ENCODE data around the gene MIS18A.
"Not testable (repeated sequence)": the region's sequence is repeated elsewhere in the genome, so short reads cannot be mapped to it uniquely, and the experiment has no call there.

MIS18A gene

DNA sequence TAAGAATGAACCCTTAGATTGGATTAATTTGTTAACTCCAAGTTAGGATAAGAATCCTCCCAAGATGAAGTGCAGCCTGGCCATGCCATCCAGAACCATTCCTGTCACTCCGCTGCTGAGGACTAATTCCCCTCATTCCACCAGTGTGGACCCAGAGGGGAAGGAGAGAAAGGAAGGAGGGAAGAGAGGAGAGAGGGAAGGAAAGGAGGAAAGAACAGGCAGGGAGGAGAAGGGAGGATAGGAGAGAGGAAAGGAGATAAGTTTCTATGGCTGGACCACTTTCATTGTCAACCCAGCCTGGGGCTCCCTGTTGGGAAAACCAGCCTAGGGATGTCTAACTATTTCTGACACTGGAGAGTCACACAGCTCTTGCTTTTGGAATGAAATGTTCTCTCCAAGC is 24.5 kb upstream of the MIS18A start:
- DNase-seq, result no peak

DNA sequence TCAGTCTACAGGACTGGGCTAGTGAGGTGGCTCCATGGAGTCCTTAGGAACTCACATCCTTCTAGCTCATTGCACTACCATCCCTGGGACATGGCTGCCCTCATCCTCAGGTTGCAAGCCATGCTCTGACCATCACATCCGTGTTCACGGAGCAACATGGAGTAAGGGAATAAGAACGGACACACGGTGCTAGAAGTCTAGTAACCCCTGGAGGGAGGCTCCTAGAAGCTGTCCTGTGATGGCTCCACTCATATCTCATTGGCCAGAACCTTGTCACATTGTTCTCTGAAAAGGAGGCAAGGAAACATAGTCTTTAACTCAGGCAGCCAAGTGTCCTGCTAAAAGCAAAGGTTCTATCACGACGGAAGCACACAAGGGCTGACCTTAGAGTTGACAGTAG is 23.7 kb upstream of the MIS18A start:
- DNase-seq, result no peak

DNA sequence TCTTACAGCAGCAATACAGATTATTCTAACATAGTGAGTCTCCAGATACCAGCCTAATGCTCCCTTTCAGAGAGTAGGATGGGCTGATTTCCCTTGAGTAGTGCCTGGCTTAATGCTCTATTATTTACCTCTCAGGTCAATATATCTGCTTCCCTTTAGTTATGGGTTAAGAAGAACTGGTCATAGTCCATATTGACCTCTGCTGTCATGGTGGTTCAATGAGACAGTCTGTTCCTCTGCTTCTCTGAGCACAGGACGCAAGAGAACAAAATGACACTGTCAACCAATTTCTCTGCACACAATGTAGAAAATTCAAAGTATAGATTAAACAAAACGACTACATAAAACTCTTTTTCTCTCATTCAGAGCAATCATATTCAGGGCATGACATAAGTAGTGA is 22.7 kb upstream of the MIS18A start:
- no peak for DNase-seq

DNA sequence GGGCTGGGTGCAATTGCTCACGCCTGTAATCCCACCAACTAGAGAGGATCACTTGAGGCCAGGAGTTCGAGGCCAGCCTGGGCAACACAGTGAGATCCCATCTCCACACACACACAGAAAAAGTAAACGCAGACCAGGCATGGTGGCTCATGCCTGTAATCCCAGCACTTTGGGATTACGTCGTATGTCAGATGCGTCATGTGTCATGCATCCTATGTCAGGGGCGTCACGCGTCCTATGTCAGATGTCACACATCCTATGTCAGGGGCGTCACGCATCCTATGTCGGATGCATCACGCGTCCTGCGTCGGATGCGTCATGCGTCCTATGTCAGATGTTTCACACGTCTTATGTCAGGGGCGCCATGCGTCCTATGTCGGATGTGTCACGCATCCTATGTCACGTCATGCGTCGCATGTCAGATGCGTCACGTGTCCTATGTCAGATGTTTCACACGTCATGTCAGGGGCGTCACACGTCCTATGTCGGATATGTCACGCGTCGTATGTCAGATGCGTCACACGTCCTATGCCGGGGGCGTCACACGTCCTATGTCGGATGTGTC is 21.4 kb upstream of the MIS18A start:
- no peak for DNase-seq

DNA sequence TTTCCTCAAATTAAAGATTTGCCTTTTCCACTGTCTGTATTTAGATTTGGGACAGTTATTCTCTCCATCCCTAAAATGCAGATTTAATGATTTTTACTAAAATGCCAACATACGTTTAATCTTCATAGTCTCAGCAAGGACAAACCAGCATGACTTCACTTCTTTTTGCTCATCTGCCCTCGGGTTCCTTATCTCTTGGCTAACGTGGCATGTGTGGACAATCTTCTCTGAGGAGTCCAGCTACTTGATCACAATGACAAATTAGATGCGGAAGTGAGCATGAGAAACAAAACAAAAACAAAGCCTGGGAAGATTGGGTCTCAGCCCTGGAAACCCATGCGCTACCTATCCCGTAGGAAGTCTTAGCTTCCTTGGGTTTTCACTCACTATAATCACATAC is 20.8 kb upstream of the MIS18A start:
- no peak for DNase-seq

DNA sequence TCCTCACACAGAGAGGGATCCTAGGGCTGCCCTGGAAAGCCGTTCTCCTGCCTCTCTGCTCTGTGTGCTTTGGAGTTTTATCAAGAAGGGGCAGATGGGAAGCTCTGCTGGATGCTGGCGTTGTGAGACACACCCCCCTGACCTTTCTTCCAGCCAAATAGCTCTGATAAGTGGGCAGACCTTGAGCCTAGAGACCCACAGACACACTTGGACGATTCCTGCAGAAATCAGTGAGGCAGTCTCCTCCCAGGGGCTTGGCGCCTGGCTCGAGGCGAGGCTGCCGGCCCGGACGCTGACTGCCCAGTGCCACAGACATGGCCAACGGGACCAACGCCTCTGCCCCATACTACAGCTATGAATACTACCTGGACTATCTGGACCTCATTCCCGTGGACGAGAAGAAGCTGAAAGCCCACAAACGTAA is 19.8 kb upstream of the MIS18A start, which contains the start of gene MRAP:
Gene MRAP (plus strand): TSS at position 198 of the 424 bp plus-strand sequence. CDS start 117 bp downstream, at position 315.
- no peak for DNase-seq

DNA sequence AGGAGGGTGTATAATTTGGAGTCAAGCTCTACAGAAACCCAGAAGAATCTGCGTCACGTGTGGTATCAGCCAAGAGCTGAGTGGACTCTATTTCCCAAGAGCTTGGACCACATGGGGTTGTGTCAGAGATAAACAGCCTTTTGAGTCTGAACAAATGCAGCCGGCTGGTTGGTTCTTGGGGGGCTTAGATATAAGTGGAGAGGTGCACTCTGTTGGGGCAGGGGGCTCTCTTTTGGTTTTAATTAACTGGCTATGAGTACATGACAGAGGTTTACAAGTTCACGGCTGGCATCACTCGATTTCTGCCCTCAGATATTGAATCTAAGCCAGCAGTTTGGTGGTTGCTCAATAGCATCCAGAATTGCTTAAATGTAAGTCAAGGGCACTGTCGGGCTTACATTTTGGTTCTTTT is 19.3 kb upstream of the MIS18A start:
- DNase-seq, result no peak

DNA sequence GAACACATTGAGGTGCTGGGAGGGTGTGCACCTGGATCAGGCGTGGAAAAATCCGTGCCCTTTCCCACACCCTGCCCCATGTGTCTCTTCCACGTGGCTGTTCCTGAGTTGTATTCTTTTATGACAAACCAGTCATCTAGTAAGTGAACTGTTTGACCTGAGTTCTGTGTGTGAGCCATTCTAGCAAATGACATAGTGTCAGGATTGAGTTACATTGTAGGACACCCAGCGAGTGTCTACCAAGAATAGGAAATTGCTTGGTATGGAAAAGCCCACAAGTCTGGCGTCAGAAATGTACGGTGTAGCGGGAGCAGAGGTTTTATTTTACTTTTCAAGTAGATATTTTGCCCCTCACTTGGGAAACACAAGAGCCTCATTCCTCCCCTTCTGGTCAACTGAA is 18.6 kb upstream of the MIS18A start:
- DNase-seq, result no peak

DNA sequence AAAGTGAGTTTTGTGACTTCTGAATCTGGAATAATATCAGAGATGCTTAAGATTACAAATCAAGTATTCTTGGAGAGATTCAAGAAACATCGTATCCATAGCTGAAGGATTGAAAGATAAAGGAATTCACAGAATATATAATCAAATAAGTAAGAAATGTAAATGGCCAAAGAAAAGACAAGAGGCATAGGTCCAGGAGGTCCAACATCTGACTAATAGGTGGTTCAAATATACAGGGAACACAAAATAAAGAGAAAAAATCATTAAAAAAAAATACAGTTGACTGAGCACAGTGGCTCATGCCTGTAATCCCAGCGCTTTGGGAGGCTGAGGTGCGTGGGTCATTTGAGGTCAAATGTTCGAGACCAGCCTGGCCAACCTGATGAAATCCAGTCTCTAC is 6.6 kb upstream of the MIS18A start:
- no peak for DNase-seq

DNA sequence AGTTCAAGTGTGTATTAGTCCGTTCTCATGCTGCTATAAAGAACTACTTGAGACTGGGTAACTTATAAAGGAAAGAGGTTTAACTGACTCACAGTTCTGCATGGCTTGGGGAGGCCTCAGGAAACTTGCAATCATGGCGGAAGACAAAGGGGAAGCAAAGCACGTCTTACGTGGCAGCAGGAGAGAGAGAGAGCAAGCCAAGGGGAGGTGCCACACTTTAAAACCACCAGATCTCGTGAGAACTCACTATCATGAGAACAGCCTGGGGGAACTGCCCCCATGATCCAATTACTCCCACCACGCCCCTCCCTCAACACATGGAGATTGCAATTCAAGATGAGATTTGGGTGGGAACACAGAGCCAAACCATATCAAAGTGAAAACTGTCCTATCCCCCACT is 4.1 kb upstream of the MIS18A start:
- DNase-seq, result no peak

DNA sequence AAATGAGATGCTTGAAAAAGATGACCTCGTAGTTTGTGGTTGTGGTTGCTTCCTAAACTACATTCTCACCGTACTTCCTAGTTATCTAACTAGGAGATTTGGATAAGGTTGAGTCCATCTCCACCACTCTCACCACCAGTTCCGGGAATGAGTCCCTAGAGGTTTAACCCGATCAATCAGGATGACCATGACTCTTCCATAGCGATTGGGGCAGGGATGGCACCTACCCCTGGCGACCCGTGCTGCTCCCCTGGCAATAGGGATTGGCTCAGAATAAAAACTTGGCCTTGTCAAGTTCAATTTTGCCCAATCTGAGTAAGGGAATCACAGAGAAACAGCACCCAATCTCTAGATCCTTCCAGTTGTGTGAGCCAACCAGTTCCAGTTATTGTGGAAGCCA is 2.7 kb upstream of the MIS18A start:
- no peak for DNase-seq

DNA sequence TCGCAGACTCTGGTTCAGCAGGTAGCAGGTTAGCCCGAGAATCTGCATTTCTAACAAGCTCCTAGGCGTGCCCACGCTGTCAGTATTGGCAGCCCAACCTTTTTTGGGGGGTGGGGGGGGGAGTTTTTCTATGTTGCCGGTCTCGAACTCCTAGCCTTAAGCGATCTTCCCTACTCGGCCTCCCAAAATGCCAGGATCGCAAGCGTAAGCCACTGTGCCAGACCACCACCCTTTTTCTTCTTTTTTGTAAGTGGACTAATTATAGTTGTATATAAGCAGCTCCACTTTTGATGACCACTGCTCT is 480 bp upstream of the MIS18A start:
- DNase-seq, result no peak

DNA sequence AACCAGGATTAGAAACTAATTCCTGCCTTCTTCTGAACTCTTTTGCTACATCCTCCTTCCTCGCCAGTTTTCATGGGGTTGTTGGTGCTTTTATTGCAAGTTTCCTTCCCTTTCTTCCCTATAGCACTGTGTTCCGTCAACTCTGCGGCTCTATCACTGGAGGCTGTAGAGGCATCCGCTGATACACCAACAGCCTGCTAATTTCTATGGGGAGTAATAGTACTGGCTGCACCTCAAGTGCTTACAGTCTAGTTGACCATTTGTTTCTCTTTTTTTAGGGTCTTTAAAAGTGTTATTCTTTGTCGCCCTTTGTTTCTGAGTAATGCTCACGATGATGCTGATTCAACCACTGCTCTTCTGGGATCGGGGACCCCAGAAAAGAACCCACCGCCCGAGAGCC is 746 bp downstream of the MIS18A start:
- peak; percentile 37 to 43 for DNase-seq

DNA sequence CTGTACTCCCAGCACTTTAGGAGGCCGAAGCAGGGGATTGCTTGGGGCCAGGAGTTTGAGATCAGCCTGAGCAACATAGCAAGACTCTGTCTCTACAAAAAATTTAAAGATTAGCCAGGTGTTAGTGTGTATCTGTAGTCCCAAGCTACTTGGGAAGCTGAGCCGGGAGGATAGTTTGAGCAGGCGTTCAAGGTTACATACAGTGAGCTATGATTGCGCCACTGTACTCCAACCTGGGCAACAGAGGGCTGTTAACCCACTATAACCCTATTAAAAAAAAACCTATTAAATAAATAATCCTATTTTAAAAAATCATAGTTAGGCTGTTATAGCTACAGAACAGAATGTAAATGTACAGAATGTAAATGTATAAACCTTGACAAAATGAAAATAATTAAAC is 2.2 kb downstream of the MIS18A start:
- DNase-seq, result no peak

DNA sequence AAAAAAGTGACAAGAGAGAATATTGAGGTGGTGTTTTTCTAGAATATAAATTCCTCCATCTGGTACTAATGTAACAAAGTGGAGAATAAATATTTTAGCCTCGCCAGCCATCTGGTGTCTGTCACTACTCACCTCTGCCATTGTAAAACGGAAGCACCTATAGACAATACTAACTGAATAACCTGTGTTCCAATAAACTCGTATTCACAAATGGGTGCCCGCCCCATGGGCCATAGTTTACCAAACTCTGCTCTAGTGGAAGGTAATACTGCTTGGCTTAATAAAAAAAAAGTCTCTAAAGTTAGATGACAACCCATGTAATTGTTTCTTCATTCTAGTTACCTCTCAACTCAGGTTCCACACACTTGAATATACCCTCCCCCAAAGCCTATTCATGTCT is 8.1 kb downstream of the MIS18A start:
- DNase-seq, result no peak

DNA sequence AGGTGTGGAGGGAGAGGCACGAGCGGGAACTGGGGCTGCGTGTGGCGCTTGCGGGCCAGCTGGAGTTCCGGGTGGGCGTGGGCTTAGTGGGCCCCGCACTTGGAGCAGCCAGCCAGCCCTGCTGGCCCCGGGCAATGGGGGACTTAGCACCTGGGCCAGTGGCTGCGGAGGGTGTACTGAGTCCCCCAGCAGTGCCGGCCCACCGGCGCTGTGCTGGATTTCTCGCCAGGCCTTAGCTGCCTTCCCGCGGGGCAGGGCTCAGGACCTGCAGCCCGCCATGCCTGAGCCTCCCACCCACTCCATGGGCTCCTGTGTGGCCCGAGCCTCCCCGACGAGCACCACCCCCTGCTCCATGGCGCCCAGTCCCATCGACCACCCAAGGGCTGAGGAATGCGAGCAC is 13.5 kb downstream of the MIS18A start:
- DNase-seq, result not testable (repeated sequence)

DNA sequence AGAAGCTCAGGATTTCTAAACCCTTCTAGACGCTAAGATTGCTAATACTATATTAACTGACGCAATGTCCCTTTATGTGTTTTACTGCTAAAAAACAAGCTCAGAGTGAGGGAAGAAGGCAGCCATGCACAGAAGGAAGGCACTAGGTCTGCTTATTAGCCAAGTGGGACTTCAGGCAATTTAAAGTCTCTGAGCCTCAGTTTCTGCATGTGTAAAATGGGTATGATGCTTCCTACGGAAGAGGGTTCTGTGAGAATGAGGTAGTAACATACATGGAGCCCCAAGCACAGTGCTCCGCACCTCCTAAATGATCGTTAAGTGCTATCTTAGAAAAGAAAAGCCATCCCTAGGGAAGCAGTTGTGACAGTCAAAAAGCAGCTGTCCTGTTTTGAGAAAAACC is 16.9 kb downstream of the MIS18A start:
- DNase-seq, result no peak

DNA sequence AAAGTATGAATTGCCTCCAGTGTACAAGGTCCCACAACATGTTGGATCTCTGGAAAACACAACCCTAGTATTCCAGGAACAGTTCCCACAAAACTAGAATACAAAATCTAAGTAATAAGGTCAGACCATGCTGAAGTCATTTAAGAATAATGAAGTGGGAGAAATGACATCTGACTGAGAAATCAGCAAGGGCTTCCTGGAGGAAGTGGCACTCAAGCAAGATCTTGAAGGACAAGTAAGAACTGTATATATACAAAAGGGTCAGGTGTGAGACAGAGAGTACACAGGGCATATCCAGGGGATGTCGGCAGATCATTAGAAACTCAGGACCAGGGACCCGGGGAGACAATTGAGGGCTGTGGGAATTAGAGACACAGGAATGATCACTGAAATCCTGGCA is 18.7 kb downstream of the MIS18A start:
- DNase-seq, result no peak

DNA sequence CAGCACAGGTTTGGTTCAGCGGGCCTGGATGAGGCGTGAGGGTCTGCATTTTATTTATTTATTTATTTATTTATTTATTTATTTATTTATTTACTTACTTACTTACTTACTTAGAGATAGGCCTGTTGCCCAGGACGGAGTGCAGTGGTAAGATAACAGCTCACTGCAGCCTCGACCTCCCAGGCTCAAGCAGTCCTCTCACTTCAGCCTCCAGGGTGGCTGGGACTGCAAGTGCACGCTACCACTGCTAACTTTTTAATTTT is 20.1 kb downstream of the MIS18A start:
- not testable (repeated sequence) for DNase-seq

DNA sequence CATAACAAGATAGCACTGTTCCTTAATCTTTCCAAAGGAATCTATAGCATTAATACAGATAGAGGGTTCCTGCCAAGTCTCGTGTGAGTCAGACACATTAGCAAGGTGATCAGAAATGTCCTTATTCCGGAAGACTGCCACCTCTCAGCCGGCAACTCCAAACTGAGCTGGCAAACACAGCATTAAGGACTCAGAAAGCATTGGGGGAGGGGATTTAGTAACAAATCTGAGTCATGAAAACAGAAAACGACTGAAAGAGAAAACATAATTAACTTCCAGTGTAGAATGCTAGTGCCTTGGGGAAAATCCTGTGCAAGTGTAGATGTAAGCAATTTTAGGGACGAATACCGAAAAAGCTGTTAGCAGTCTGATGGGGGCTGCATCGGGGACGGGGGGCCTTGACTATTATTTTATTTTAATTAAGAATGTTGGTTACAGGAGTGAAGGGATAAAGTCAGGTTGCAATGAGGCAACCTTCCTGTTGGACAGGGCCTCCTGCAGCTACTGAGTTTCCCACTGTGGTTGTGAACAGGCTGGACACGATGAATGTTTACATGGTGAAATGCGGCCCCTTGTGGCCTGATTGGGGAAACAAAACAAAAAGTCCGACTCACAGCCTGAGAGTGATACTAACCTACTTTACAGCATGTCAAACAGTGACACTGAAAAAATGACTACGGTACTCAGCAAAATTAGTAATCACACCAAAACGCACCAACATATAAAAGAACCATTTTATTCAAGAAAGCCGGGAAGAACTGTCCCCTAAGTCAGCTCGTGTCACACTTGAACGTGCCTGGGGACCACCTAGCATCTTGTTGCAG is 20.7 kb downstream of the MIS18A start:
- peak; percentile 62 to 70 for DNase-seq

DNA sequence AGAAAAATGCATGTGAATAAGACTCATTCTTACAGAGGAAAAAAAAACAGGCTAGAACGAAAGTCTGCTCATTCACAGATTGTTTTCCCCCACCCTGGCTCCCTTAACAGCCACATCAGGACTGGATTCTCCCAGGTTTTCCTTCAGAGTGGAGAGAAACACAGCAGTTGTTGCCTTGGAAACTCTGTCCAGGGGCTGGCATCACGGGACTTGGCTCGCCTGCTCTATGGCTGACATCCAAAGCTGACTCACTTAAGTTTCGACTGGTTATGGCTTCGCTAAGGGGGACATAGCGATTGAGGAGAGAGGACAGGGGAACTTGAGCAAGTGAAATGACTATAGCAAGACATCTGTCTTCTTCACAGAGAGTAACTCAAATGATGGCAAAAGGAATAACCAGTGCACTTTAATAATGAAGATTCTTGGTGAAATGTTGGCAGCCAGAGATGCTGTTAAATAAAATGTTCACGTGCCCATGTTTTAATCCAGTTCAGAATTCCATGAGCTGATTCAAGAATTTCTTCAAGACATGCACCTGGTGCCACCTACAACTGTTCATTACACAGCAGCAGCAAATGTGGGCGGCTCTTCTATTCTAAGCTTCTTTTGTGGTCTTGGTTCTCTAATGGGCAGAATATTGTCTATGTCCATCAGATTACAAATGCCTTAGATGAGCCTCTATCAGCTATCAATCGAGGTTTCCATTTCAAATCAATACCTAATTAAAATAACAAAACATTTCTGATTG is 21.8 kb downstream of the MIS18A start:
- no peak for DNase-seq

DNA sequence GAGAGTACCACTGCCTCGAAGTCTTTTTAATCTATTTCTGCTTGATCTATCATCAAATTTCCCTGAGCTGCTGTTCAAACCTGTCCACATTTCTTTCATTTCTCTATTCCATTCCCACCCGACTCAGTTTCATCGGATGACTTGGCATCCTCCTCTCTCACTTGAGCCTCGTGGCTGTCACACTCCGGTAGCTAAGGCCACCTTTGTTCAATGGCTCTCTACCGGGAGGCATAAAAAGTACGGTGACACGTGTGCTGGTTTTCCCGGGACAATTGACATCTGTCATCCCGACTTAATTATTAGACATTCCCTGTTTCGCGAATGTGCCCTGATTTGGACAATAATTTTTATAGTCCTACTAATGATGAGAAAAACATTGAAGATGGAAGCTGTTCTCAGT is 22.6 kb downstream of the MIS18A start:
- no peak for DNase-seq

DNA sequence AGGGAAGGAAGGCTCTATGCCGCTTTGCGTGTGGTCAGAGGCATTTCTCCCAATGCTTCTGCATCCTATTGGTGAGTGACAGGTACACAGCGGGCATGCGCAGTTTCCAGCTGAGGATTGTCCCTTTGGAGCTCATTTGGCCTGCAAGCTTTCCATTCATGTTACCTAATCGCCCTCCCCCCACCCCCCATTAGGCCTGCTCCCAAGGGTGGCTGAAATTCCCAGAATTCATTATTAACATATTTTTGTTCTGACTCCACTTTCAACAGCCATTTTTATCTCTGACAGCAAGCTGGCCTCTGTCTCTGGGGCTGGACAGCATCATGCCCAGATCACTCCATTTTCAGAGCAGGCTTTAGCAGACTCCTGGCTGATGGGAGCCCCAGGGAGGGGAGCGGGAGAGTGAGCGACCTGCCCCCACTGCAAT is 25.6 kb downstream of the MIS18A start:
- no peak for DNase-seq

DNA sequence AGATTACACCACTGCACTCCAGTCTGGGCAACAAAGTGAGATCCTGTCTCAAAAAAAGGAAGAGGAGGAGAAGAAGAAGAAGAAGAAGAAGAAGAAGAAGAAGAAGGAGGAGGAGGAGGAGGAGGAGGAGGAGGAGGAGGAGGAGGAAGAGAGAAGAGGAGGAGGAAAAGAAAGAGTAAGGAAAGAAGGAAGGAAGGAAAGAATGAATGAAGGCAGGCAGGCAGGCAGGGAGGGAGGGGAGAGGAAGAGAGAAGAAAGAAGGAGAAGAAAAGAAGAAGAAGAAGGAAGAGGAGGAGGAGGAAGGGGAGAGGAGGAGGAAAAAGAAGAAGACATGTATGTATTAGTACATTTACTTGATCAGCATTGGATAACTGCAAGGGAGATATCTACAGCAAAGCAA is 26.7 kb downstream of the MIS18A start:
- DNase-seq, result no peak
